WI38 (cell line): ENCODE data around the gene CHMP2A.

Source experiments
- H3K4me3 ChIP-seq: 2 replicates; pipeline ENCODE4 v1.5.1; 2011; ENCODE audit warnings: low read depth, mild to moderate bottlenecking, control low read depth, low read length
- TF ChIP-seq, protein P1 (sequence below): IDR thresholded peaks from 2 replicates; pipeline ENCODE4 v1.5.1; 2012; ENCODE audit warnings: low read depth, mild to moderate bottlenecking, control low read depth, low read length

Gene CHMP2A

DNA sequence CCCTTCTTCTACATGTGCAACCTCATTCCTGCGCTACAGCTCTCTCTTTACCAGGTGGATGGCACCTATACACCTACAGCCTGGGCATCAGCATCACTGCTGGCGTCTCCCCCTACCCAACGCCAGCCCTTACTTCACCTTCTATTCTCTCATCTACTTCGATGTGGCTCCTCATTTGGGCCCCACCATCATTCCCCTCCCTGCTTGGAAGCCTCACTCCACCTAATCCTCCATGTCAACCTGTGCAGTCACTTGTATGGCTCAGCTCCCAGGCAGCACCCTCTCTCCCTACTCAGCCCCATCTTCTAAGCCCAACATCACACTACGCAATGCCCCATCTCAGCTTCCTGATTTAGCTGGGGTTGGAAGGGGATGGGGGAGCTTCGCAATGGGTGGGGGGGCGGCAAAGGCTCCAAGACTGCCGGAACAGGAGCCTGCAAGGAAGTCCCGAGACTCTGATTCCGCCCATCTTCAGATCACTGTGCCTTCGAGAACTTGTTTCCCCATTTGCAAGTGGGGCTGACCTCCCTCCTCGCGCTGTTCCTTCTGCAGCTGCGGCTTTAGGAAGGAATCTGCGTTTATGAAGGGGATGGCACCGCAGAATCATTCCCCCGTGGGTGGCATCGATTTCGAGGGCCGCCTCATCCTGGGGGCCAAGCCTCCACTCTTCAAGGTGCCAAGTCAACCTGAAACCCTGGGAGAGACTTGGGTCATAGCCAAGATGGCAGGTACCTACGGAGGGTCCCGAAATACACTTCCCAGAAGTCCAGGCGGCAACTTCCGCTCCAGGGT lies 17.3 kb upstream of the CHMP2A start:
- H3K4me3 ChIP-seq = peak overlapping the region; percentile 74
- TF ChIP-seq, protein P1, sequence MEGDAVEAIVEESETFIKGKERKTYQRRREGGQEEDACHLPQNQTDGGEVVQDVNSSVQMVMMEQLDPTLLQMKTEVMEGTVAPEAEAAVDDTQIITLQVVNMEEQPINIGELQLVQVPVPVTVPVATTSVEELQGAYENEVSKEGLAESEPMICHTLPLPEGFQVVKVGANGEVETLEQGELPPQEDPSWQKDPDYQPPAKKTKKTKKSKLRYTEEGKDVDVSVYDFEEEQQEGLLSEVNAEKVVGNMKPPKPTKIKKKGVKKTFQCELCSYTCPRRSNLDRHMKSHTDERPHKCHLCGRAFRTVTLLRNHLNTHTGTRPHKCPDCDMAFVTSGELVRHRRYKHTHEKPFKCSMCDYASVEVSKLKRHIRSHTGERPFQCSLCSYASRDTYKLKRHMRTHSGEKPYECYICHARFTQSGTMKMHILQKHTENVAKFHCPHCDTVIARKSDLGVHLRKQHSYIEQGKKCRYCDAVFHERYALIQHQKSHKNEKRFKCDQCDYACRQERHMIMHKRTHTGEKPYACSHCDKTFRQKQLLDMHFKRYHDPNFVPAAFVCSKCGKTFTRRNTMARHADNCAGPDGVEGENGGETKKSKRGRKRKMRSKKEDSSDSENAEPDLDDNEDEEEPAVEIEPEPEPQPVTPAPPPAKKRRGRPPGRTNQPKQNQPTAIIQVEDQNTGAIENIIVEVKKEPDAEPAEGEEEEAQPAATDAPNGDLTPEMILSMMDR = no peak

DNA sequence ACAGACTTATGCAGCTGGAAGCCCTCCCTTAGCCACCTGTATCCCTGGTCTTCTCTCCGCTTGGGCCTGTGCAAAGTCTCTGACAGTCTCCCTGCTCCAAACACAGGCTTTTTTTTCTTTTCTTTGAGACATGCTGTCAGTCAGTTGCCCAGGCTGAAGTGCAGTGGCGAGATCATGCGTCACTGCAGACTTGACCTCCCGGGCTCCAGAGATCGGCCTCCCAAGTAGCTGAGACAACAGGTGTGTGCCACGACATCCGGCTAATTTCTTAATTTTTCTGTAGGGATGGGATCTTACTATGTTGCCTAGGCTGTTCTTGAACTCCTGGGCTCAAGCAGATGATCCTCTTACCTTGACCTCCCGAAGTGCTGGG lies 16.7 kb upstream of the CHMP2A start:
- no peak overlapping the region for H3K4me3 ChIP-seq

DNA sequence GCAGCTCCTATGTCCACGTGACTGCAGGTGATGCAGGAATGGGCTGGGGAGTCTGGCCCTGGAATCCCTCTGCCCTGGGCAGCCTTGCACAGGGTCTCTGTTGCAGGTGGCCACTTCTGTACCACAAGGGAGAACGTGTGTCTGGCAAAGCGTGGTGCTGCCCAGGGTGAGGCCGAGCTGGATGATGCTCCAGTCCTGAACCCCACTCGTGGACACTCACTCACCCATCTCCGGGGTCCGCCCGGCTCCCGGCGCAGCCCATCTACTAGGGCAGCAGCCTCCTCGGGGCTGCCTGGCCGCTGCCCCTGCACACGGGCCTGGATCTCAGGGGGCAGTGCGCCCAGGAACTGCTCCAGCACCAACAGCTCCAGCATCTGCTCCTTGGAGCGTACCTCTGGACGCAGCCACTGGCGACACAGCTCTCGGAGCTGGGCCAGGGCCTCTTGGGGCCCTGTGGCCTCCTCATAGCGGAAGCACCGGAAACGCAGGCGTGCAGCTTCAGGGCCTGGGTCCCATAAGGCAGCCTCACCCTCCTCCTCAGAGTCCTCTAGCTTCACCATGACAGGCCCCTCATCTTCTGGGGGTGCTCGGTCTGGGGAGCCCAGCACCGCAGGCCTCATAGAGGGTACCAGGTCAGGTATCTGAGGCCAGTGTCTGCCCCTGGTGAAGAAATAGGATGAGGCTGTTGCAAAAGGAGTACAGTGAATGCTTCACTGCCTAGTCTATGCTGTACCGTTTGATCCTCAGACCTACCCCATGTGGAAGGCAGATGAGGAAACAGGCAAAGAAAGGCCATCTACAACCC lies 16.1 kb upstream of the CHMP2A start:
- TF ChIP-seq, protein P1 = no peak

More for the DNA sequence above, 16.7 kb upstream of the CHMP2A start:
- TF ChIP-seq, protein P1 = no peak

DNA sequence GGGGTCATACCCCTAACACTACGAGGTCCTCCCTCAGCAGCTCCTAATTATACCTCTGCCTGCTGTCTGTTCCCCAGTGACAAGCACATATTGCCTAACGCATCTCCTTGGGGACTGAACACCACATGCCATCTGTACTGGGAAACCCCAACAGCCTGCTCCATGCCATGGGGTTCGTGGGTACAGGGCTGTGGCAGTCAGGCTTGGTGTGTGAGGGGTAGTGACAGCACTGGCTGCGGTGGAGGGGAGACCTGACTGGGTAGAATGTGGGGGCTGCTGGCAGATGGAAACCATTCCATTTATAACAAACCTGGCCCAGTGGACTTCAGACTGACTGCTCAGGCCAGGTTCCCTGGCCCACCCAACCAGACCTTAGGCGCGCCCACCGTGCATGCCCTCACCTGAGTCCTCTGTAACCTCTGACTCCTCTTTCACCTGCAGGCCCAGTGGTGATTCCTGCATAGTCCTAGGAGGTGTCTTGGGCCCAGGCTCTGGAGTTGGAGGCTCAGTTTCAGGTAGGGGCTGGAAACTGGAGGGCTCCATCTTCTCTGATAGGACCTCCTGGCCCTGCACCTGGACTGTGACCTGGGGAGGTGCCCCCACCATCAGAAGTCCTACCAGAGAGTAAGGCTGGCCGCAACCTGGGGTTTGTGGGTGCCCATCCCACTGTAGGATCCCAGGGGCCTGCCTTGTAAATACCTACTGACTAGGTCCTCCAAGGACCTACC lies 15.2 kb upstream of the CHMP2A start:
- TF ChIP-seq, protein P1 = no peak
- no peak overlapping the region for H3K4me3 ChIP-seq

More for the DNA sequence above, 16.1 kb upstream of the CHMP2A start:
- no peak overlapping the region for H3K4me3 ChIP-seq

DNA sequence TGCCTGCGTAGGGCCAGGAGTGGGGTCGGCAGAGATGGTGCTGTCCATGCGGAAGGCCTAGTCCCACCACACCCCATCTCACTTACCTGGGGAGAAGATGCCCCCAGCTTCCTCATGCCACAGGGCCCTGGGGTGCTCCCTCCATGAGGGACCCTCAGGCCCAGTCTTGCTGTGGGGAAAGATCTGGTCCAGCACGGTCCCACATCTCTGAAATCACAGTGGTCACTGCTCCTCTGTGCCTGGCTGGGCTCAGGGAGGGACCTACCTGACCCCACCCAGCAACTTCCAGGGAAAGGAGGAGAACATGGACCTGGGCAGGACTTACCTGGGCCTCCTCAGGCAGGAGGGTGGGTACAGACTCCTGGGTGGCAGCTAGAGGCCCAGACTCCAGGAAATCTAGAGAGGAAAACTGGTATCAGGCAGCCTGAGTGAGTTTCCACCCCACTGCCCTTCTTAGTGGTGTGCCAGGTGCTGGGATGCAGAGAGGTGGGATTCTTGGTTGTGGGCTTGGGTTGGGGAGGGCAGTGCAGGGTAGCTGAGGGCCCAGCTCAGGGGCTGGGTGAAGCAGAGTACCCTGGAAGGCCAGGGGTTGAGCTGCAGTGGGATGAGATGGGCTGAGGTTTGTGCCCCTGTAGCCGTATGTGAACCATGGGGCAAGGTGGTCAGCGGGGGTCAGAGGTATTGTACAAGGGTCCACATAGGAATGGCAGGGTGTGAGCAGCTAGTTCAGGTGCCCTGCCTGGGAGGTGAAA lies 14.5 kb upstream of the CHMP2A start:
- TF ChIP-seq, protein P1 = no peak
- no peak overlapping the region for H3K4me3 ChIP-seq

DNA sequence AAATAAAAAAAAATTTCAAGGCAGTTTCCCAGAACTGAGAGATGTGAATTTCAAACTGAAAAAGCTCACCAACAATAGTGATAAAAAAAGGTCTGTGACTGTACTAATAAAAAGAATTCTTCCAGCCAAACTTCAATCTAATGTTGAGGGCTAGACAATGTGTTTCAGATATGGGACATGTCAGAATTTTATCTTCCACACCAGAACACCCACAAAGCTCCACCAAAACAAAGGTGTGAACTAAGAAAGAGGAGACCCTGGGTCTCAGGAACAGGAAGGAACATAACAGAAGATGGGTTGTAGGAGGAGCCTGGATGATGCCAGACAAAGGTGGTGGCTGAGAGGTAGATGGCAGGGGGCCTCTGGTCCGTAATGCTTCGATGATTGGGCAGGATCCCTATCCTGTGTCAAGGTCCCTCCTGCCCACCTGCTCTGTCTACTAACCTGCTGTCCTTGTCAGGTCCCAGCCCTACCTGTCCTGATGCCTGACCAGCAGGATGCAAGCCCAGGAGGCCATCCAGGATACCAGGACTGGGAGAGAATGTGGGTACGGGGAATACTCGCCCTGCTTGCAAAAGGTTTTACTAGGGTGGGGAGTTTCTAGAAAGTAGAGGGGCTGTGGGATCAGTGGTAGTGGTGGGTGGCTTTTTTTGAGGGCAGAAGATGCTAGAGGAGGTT lies 13.7 kb upstream of the CHMP2A start:
- TF ChIP-seq, protein P1 = no peak

More for the DNA sequence above, 13.7 kb upstream of the CHMP2A start:
- no peak overlapping the region for H3K4me3 ChIP-seq
